GM10266 (cell line): ENCODE measurements around the gene DEFB132.

Experiments
- DNase-seq: peaks from one replicate; pipeline ENCODE4 v3.0.0; 2012; ENCODE audit errors: extremely low spot score
- TF ChIP-seq, protein P1 (sequence below): IDR thresholded peaks from 2 replicates; pipeline ENCODE4 v1.5.1; 2012; ENCODE audit warnings: mild to moderate bottlenecking, low read depth; ENCODE audit not compliant: control insufficient read depth, insufficient read depth; ENCODE audit errors: missing control alignments

Gene DEFB132

DNA sequence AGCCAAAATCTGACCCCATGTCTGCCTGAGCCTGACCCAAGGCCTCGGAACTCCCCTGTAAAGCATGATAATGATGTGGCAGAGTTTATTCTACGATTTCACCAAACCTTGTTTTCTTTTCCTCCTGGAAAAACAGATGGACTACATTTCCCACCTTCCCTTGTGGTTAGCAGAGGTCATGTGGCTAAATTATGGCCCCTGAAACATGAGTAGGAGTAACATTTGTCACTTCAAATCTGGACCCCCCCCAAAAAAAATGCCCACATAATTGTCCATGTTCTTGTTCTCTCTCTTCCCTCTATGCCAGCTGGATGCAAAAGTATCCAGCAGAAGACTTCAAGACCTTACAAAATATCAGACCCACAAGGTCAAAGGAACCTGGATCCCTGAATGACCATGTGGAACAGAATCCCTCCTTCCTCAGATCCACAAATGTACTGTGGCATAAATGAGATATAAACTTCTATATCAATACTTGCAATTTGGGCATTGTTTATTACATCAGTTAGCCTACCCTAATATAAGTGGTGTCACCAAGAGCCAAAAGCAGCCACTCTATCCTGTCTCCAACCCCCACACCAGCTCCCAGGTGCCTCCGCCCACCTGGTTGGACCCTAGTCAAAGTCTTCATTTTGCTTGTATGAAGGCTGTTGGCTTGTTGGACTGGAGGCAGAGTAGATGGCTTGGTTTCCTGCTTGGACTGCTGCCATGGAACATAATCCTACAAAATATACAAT, 31.6 kb downstream of the DEFB132 start:
- no peak for DNase-seq
- TF ChIP-seq, protein P1, sequence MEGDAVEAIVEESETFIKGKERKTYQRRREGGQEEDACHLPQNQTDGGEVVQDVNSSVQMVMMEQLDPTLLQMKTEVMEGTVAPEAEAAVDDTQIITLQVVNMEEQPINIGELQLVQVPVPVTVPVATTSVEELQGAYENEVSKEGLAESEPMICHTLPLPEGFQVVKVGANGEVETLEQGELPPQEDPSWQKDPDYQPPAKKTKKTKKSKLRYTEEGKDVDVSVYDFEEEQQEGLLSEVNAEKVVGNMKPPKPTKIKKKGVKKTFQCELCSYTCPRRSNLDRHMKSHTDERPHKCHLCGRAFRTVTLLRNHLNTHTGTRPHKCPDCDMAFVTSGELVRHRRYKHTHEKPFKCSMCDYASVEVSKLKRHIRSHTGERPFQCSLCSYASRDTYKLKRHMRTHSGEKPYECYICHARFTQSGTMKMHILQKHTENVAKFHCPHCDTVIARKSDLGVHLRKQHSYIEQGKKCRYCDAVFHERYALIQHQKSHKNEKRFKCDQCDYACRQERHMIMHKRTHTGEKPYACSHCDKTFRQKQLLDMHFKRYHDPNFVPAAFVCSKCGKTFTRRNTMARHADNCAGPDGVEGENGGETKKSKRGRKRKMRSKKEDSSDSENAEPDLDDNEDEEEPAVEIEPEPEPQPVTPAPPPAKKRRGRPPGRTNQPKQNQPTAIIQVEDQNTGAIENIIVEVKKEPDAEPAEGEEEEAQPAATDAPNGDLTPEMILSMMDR, result no peak

DNA sequence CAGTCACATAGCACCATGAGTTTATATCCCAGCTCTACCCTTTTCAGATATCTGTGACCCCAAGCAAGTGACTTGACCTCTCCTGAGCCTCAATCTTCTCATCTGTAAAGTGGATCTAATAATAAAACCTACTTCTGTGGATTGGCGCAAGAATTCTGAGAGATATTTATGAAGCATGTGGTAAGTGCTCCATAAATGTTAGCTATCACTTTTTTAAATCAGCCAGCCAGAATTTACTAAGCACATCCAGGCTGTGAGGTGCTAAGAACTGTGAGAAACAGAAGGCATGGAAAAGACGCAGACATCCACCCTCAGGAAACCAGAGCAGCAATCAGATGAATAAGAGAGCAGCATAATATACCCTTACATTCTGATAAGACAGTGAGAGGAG, 32.2 kb downstream of the DEFB132 start:
- TF ChIP-seq, protein P1, result no peak
- DNase-seq, result no peak

DNA sequence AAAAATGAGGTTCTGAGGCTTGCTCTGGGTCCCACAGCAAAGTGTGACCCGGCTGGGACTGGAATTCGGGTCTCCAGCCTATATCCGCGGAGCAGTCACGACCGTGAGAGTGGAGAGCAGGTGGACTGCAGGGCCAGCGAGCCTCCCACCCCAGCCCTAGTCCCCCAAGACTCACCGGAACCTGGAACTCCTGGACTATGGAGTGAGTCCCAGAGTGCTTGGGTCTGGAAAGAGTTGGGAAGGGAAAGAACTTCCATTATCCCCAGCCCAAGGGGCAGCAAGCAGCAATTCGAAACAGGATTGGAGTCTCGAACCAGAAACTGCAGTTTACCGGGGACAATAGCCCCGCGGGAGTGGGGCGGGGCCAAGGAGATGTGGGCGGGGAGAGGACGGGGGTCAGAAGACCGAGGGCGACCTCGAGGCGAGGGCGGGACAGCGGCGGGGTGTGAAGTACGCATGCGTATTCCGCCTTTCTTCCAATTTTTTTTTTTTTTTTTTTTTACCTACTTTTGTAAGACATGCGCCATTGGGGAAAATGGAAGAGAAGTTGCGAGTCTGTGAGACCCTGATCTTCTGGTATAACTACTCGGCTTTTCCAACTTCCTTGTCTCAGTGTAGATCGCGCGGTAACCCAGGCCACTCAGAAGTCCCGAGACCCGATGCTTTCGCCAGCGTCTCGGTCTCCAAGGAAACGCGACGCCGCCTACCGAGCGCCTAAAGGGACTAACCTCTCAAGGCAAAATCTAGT, 32.7 kb downstream of the DEFB132 start, which contains the start of gene C20orf96:
Gene C20orf96, minus strand, starts transcription at position 667 of the 748 bp plus-strand sequence. Its CDS starts 140 bp downstream, at position 527.
- TF ChIP-seq, protein P1, result no peak
- DNase-seq, result peak; percentile 98

DNA sequence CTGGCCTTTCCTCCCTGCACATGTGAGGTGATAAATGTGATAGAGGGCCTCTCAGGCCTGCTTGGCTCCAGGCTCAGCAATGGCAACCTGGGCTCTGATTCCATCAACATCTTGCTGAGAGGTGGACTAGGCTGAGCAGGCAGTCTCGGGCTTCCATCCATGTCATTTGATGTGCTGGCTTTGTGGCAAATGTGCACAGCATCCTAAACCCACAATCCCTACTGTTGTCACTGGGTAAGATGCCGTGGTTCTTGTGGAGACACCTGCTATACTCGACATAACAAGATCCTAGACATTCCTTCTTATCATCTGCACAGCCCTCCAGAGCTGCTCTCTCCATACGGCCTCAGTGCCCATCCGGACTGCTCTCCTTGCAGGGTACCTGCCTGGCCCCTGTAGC, 37.1 kb downstream of the DEFB132 start:
- DNase-seq, result no peak
- TF ChIP-seq, protein P1, result no peak

DNA sequence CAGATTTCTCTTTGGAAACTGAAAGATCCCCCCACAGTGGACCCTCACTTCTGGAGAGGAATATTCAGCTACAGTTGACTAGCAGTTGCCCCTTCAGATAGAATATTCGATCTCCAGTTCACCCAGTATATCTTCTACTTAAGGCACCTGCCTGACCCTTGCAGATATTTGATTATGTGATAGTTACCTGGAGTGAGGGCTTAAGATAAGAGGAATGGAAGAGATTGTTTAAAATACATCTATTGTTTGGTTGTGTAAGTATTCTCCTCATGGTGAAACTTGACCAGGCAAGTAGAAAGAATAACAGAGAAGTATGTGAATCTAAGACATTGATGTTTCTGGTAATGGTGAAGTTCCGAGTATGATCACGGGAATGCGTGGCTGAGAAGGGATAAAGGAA, 38.3 kb downstream of the DEFB132 start:
- TF ChIP-seq, protein P1, result no peak
- DNase-seq, result no peak

DNA sequence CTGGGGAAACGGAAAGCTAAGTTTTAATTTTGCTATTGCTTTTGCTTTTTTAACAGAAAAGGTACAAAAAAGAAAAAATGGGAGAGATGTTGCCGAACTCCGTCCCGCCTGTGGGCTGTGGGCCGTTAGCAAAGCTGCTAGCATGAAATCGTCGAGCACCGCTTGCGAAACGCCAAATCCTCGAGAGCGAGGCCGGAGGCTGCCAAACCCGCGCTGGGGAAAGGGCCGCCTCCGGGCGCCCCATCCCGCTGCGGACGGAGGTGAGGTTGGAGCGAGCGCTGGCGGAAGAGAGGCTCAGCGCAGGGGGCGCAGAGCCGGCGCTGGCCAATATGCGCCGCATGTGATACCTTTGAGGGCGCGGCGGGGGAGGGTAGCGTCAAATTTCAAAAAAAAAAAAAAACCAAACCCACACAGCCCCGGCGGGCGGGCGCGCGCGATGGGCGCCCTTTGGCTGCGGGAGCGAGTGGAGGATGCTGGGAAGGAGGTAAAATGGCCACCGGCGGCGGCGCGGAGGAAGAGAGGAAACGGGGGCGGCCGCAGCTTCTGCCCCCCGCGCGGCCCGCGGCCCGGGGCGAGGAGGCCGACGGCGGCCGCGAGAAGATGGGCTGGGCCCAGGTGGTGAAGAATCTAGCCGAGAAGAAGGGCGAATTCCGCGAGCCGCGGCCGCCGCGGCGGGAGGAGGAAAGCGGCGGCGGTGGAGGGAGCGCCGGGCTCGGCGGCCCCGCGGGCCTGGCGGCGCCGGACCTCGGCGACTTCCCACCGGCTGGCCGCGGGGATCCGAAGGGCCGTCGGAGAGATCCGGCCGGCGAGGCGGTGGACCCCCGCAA, 39.8 kb downstream of the DEFB132 start, which contains the start of gene ZCCHC3:
Gene ZCCHC3, plus strand, starts transcription at position 473 of the 827 bp plus-strand sequence. Its CDS starts 17 bp downstream, at position 490.
- TF ChIP-seq, protein P1, result peak; percentile 31
- peak; percentile 93 for DNase-seq
